Heart right ventricle (tissue), 12 donors: ENCODE data around the gene XNDC1N. TPM values are rescaled to one million over a fixed set of nuclear protein-coding genes. Genes with fewer than 3 reads are reported as not detected.

Source experiments
- polyA plus RNA-seq, 2 donors: library from polyadenylated mRNA; stranded (reverse); fragments of 200-250 nt; gene quantifications; one replicate each; pipeline ENCODE4 v1.2.3, GENCODE V29; 2013
- total RNA-seq, 10 donors: library from RNA; stranded (reverse); fragmentation: NEBNext Ultra II Directional in 3 of 10; extraction: Animal tissue kit (Norgen Biotek cat#: 25700) in 3 of 10; gene quantifications; one replicate each; pipeline versions ENCODE4 v1.2.1 to v1.2.4, GENCODE V29; 2021 to 2023
- donor health status: ischemic (EF 13 %, LVEDD 7.1; RV severe dilation, severe dysfunction).
- donor health status: healthy with polysubstance abuse.
- donor health status: DM: no; HTN: yes; CAD: no.
- donor health status: DM: no; HTN: no; CAD: no.
- donor health status: ischemic (EF 25% LVEDD 6.9; RV normal size, moderate dysfunction).
- donor health status: ischemic (EF 25% LVEDD 5.7; RV mildly dilated, moderate dysfunction).
- donor health status: healthy.
- donor health status: nonischemic (EF 11% LVEDD 7.7; RV severe dilation, severe dysfunction).
- donor health status: DM: yes; HTN: yes; CAD: no.
- donor health status: PGD.
- donor health status: ischemic (EF 29% LVEDD 5.4; RV normal size, mild dysfunction).
- donor health status: nonischemic (EF 23%, LVEDD 6.1; RV moderate dilation, normal function).

The XNDC1N gene
- total and polyA plus RNA-seq, 12 donors: 1.00 to 4.7 (median 3.4) TPM

Other genes with a start within 250 kb of the XNDC1N start
- not detected for gene DEFB108B, start 95.4 kb downstream of the XNDC1N start, total RNA-seq
- not detected for gene DEFB108B, start 95.4 kb downstream of the XNDC1N start, polyA plus RNA-seq
- not detected for gene DEFB131B, start 50.1 kb downstream of the XNDC1N start, total RNA-seq
- gene DEFB131B, start 50.1 kb downstream of the XNDC1N start, polyA plus RNA-seq: not detected
- gene RNF121, start 452 bp upstream of the XNDC1N start, total RNA-seq: 10 to 100 TPM; 16.4 to 24.6 (median 19.2) TPM
- gene RNF121, start 452 bp upstream of the XNDC1N start, polyA plus RNA-seq: 10 to 100 TPM in 1 of 2 donors, 1 to 10 TPM in 1; 8.3 to 25.7 TPM
- gene IL18BP, start 70.3 kb upstream of the XNDC1N start, total RNA-seq: 100 to 1,000 TPM in 1 of 10 donors, 1 to 10 TPM in 9; 2.0 to 101 (median 4.2) TPM
- gene IL18BP, start 70.3 kb upstream of the XNDC1N start, polyA plus RNA-seq: 1 to 10 TPM; 5.0 to 6.5 TPM
- 100 to 1,000 TPM in 2 of 10 donors, 10 to 100 TPM in 8; 60.8 to 117 (median 83.4) TPM for gene NUMA1, start 151.9 kb upstream of the XNDC1N start, total RNA-seq
- 100 to 1,000 TPM in 1 of 2 donors, 10 to 100 TPM in 1; 54.1 to 159 TPM for gene NUMA1, start 151.9 kb upstream of the XNDC1N start, polyA plus RNA-seq
- gene LRRC51, start 152.3 kb upstream of the XNDC1N start, total RNA-seq: 1 to 10 TPM; 2.3 to 9.1 (median 4.7) TPM
- gene LRRC51, start 152.3 kb upstream of the XNDC1N start, polyA plus RNA-seq: 1 to 10 TPM; 2.5 to 2.8 TPM
- 100 to 1,000 TPM in 1 of 10 donors, 10 to 100 TPM in 9; 76.5 to 103 (median 81.8) TPM for gene LAMTOR1, start 174.7 kb upstream of the XNDC1N start, total RNA-seq
- 100 to 1,000 TPM in 1 of 2 donors, 10 to 100 TPM in 1; 58.3 to 158 TPM for gene LAMTOR1, start 174.7 kb upstream of the XNDC1N start, polyA plus RNA-seq
- under 1 TPM in 1 of 10 donors, not detected in 9; 0.21 TPM for gene TOMT, start 177.3 kb upstream of the XNDC1N start, total RNA-seq
- not detected for gene TOMT, start 177.3 kb upstream of the XNDC1N start, polyA plus RNA-seq
- gene ANAPC15, start 184.1 kb upstream of the XNDC1N start, total RNA-seq: 10 to 100 TPM; 31.8 to 58.3 (median 46.8) TPM
- gene ANAPC15, start 184.1 kb upstream of the XNDC1N start, polyA plus RNA-seq: 100 to 1,000 TPM in 1 of 2 donors, 10 to 100 TPM in 1; 43.8 to 104 TPM
- gene FOLR3, start 207.1 kb upstream of the XNDC1N start, total RNA-seq: 1 to 10 TPM in 1 of 10 donors, under 1 TPM in 2, not detected in 7; 0.59 to 1.1 (median 0.67) TPM
- under 1 TPM in 1 of 2 donors, not detected in 1; 0.23 TPM for gene FOLR3, start 207.1 kb upstream of the XNDC1N start, polyA plus RNA-seq